OCI-LY1 (cell line): ENCODE results near the gene RAD17.

Experiments
- CTCF ChIP-seq: fragments of 200-600 bp; sonication (generic), shearing (Covaris generic); IDR thresholded peaks from 2 replicates; pipeline ENCODE4 v1.5.1; 2017; ENCODE audit warnings: mild to moderate bottlenecking, antibody characterized with exemption, low read length, moderate library complexity, mixed read lengths
- EZH2 ChIP-seq: fragments of 200-600 bp; sonication (generic), shearing (Covaris generic); IDR thresholded peaks from 2 replicates; pipeline ENCODE4 v1.8.0; 2017; ENCODE audit warnings: borderline replicate concordance, mixed run types, mild to moderate bottlenecking, antibody characterized with exemption, low read length, moderate library complexity, mixed read lengths

DNA sequence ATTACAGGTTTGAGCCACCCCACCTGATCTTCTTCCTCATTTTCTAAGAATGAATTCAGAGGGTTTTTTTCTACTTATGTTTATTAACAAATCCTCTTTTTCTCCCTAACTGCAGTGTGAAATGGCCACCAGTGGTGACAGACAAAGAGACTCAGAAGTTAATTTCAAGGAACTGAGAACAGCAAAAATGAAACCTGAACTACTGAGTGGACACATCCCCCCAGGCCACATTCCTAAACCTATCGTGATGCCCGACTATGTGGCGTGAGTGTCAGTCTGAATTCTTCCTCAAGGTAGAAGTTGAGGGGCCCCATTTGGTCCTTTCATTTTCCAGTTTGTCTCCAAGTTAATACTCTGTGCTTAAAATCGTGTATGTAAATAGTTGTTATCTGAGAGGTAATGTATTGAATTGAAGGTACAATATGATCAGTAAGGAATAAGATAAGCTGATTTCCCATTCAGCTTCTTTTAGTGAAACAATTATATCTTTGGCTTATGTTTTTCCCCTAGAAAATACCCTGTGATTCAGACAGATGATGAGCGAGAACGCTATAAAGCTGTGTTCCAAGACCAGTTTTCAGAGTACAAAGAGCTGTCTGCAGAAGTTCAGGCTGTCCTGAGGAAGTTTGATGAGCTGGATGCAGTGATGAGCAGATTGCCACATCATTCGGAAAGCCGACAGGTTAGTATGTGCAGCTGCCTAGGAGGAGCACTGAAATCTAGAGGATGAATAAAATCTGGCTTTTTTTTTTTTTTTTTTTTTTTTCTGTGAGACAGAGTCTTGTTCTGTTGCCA is 63.0 kb downstream of the RAD17 start:
- TF ChIP-seq CTCF (no peak), EZH2 (no peak)
